ENCODE measurements around the gene ANO1.
"Not testable (repeated sequence)": the region's sequence is repeated elsewhere in the genome, so short reads cannot be mapped to it uniquely, and the experiment has no call there.

The ANO1 gene

GRCh38 chr11:70186420-70186819 is 108.3 kb downstream of the ANO1 start:
- DNase-seq (ENCODE audit: low read depth, low spot score), result no peak

DNA sequence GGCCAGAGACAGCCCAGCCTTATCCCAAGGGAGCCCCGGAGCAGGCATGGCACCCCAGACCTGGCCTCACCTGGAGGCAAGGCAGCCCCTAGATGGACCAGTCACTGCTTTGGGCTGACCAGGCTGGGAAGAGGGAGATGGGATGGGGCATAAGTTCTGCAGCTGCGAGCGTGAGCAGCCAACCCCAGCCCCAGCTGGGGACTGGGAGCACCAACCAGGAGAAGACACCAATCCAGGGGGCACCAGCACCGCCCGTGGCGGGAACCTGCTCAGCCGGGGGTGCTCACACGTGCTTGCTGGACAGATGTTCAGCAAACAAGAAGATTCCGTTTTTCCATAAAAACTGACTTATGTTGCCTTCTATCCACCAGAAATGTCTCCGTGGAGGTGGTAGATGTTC is 108.8 kb downstream of the ANO1 start:
- no peak for DNase-seq (ENCODE audit: low read depth, low spot score)

- DNase-seq (ENCODE audit: low read depth, low spot score), result no peak
Observed at GRCh38 chr11:70187771-70188170, 109.7 kb downstream of the ANO1 start.

- DNase-seq (ENCODE audit: low read depth, low spot score), result no peak
Observed at GRCh38 chr11:70189622-70190021, 111.5 kb downstream of the ANO1 start.

GRCh38 chr11:70191495-70192140 is 113.5 kb downstream of the ANO1 start:
- DNase-seq (ENCODE audit: low read depth, low spot score), result no peak

DNA sequence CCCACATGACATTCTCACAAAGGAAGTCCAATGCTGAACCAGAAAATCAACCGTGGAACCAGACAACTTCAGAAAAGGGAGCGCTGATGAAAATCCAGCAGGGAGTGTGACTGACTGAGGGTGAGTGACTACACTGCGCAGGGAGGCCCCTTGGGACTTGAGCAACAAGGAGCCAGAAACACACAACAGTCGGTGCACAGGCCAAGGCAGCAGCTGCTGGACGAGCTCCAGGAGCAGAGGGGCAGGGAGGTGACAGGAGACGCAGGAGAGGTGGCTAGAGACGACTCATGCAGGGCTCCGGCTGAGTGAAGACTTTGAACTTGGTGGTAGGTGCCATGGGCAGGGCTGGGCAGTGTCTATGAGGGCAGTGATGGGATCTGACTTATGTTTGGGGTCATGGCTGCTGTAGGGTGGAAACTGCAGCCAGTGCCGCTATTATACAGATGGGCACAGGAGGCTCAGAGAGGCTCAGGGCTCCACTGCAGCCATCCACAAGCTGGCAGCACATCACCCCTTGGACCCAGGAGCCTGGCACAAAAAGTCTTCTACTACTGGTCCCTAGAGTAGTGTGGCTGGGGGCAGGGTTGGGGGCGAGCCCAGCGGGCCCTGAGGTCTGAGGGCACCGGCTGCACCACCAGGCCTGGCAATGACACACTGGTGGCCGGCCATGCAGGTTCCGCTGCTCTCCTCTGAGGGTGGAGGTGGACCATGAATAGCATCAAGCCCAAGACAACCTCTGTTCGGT is 114.7 kb downstream of the ANO1 start:
- DNase-seq (ENCODE audit: low read depth, low spot score), result no peak

DNA sequence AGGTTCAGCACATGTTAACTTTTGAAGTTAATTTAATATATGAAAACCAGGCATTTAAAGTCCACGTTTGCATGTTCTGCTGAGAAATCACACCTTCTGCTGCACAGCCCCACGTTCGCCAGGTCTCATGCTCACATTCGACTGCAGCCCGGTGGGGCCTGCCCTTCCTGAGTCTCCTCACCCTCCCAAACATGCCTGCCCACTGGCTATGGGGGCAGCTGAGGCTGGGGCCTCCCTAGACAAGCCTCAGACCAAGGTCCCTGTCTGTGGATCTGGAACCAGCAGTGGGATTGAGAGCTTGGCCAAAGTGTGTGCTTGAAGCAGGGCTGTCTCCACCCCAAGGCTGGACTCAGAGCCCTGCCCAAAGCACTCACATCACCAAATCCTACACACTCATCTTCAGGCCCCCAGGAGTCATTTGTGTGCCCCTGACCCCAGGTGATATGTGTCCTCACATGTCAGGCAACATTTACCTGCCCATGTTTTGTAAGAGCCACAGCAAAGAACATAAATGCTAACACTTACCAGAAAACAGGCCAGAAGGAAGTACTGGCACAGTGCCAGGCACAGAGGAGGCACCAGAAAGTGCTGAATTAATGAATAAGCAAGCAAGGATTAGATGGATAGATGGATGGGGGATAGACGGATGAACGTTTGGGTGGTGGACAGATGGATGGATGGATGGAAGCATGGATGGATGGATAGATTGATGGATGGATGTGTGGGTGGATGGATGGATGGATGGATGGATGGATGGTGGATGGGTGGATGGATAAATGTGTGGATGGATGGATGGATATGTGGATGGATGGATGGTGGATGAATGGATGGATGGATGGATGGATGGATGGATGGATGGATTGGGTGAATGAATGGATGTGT is 115.5 kb downstream of the ANO1 start:
- DNase-seq (ENCODE audit: low read depth, low spot score), result no peak

DNA sequence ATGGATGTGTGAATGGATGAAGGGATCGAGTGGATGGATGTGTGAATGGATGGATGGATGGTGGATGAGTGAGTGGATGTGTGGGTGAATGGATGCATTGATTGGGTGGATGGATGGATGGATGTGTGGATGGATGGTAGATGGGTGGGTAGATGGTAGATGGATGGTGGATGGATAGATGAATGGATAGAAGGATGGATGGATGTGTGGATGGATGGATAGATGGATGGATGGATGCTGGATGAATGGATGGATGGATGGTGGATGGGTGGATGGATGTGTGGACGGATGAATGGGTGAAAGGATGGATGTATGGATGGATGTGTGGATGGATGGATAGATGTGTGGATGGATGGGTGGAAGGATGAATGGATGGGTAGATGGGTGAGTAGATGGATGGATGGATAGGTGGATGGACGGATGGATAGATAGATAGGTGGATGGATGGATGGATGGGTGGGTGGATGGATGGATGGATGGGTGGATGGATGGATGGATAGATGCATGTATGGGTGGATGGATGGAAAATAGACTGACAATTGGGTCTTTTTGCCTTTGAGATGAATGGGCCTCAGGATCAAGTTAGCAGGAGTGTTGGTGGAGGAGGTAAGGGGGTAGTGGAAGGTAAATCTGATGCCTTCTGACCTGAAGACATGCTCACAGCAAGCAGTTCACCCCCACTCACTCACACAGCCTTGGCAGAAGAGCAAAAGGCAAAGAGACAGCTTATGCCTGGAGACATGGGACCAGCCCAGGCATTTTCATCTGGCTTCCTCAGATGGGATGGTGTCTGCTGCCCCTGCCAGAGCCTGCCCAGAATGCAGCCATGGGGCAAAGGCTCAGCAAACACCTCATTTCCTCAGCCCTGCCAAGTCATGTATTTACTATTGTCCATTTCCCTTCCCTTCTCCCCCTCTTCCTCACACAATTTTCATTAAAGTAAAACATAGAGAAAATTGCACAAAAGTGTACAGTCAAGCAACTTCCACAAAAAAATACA is 117.0 kb downstream of the ANO1 start:
- no peak for DNase-seq (ENCODE audit: low read depth, low spot score)

DNA sequence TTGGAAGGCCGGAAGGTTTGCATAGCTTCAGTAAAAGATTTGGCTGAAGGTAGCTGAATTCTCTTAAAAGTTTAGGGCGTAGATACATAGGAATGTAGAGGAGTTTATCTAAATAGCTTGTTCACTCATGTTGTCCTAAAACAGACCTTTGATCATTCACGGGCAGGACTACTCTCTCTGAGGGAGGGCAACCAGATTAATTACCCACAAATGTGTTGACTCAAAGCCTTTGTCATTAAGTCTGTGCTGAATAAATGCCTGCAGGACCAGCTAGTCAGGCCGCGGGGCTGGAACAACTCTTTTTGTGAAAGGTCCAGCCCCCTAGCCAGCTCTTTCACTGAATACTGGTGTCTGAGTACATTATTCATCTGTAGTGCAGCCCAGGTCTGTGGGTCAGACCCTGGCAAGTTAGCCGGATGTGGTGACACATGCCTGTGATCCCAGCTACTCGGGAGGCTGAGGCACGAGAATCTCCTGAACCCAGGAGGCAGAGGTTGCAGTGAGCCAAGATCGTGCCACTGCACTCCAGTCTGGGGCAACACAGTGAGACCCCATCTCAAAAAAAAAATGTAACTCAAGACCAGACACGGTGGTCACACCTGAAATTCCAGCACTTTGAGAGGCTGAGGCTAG is 122.2 kb downstream of the ANO1 start:
- no peak for DNase-seq (ENCODE audit: low read depth, low spot score)

GRCh38 chr11:70201047-70201446 is 122.9 kb downstream of the ANO1 start:
- DNase-seq (ENCODE audit: low read depth, low spot score), result not testable (repeated sequence)

- no peak for DNase-seq (ENCODE audit: low read depth, low spot score)
Observed at GRCh38 chr11:70201882-70202861, 124.1 kb downstream of the ANO1 start.

DNA sequence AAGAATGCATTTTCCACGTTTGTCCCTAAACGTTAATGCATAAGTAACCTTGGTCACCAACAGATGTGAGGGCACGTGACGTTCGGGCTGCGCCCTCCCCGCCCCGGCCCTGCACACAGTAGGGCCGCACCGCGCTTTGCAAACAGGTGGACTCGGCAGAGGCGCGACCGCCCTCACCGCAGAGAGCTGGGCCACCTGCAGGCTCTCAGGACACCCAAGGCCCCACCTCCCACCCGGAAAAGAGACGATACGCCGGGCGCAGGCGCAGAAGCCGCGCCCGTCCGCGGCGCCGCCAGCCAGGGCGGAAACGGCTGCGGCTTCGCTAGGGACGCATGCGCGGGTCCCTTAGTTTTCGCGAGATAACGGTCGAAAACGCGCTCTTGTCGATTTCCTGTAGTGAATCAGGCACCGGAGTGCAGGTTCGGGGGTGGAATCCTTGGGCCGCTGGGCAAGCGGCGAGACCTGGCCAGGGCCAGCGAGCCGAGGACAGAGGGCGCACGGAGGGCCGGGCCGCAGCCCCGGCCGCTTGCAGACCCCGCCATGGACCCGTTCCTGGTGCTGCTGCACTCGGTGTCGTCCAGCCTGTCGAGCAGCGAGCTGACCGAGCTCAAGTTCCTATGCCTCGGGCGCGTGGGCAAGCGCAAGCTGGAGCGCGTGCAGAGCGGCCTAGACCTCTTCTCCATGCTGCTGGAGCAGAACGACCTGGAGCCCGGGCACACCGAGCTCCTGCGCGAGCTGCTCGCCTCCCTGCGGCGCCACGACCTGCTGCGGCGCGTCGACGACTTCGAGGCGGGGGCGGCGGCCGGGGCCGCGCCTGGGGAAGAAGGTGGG is 125.0 kb downstream of the ANO1 start, which contains the start of gene FADD:
Gene FADD (plus strand): TSS at position 377 of the 831 bp plus-strand sequence. CDS start 164 bp downstream, at position 541.
- peak; percentile 73 for DNase-seq (ENCODE audit: low read depth, low spot score)

DNA sequence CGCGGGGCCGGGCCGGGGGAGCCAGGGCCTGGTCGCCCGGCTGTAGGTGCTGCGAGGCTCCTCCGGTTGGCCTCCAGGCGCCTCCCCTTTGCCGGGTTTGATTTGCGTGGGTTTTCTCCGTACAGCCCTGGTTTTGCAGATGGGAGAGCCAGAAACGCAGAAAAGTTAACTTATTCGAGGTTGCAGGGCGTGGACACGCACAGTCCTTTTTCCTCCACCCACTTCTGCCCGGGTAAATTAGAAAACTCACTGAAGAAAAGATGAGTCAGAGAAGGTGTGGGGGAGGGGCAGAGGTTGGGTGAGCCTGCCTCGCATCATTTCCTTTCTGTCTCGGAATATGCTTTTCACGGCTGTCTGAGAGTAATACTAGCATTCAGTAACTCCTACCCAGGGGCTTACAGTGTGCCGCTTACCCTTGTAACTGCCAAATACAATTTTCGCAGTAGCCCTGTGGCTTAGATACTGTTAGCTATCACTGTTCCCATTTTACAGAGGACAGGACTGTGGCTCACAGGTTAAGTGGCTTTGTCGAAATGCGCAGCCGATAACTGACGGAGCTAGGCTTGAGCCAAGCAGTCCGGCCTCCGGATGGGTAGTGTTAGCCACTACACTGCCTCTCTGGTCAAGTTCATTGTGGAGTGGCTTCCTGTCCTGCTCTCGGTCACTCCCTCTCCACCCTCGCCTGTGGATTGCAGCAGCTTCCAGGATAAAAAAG is 125.8 kb downstream of the ANO1 start:
- DNase-seq (ENCODE audit: low read depth, low spot score), result peak; percentile 91

GRCh38 chr11:70204466-70204799 is 126.3 kb downstream of the ANO1 start:
- no peak for DNase-seq (ENCODE audit: low read depth, low spot score)

DNA sequence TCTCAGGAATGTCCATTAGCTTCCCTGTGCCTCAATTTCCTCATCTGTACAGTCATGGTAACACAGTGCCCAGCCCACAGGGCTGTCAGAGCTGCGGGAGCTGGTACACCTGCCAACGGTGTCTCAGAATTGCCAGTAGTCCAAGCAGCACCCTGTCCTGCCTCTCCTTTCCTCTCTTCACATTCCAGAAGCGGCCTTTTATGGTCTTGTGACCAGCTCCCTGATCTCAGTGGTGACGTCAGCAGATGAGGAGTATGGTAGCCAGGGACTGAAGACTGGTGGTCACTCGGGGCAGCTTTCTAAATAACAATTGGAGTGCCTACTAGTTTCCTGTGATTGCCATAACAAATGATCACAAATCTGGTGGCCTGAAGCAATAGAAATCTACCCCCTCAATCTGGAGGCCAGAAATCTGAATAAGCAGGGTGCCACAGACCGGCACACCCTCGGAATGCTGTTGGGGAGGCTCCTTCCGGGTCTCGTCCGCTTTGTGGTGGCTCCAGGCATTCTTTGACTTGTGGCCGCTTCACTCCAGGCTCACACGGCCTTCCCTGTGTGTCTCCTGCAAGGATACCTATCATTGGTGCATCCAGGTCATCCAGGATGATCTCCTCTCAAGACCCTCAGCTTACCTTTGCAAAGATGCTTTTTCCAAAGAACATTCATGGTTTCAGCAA is 127.1 kb downstream of the ANO1 start:
- DNase-seq (ENCODE audit: low read depth, low spot score), result no peak

GRCh38 chr11:70205766-70206165 is 127.6 kb downstream of the ANO1 start:
- no peak for DNase-seq (ENCODE audit: low read depth, low spot score)

- no peak for DNase-seq (ENCODE audit: low read depth, low spot score)
Observed at GRCh38 chr11:70206226-70206981, 128.3 kb downstream of the ANO1 start.

Data from activated naive CD8-positive, alpha-beta T cell treated with anti-CD3 and anti-CD28 coated beads, Interleukin-2, amount 50 U/mL, for 16 hours (primary cell).